GM12864 (cell line): Measurements from ENCODE around the gene ZNF654.
"Not testable (repeated sequence)": the region's sequence is repeated elsewhere in the genome, so short reads cannot be mapped to it uniquely, and the experiment has no call there.

Experiments used
- DNase-seq: peaks from one replicate; pipeline ENCODE4 v3.0.0-alpha.2; 2011; ENCODE audit warnings: low read depth
- H3K4me3 ChIP-seq: 2 replicates; pipeline ENCODE4 v1.5.1; 2011; ENCODE audit warnings: mild to moderate bottlenecking, low read depth, low read length, control low read depth
- CTCF ChIP-seq: IDR thresholded peaks from 2 replicates; pipeline ENCODE4 v1.5.1; 2011; ENCODE audit warnings: low read depth, mild to moderate bottlenecking, moderate library complexity, low read length, control low read depth, inconsistent platforms; ENCODE audit errors: missing control alignments

Gene ZNF654

GRCh38 chr3:88113311-88114162, 54.5 kb downstream of the ZNF654 start:
- peak; percentile 44 for DNase-seq
- no peak overlapping the region for H3K4me3 ChIP-seq
- peak; percentile 71 for TF ChIP-seq CTCF

GRCh38 chr3:88114878-88115549, 56.0 kb downstream of the ZNF654 start:
- no peak overlapping the region for H3K4me3 ChIP-seq
- no peak for DNase-seq
- no peak for TF ChIP-seq CTCF

- H3K4me3 ChIP-seq = no peak overlapping the region
- no peak for DNase-seq
- no peak for TF ChIP-seq CTCF
Observed at GRCh38 chr3:88117683-88118082, 58.6 kb downstream of the ZNF654 start.

- DNase-seq, H3K4me3 ChIP-seq: not testable (repeated sequence)
Observed at GRCh38 chr3:88118603-88119002, 59.5 kb downstream of the ZNF654 start.

GRCh38 chr3:88123526-88123925, 64.5 kb downstream of the ZNF654 start:
- H3K4me3 ChIP-seq = no peak overlapping the region
- no peak for DNase-seq
- no peak for TF ChIP-seq CTCF

- TF ChIP-seq CTCF = no peak
- DNase-seq = no peak
- H3K4me3 ChIP-seq = no peak overlapping the region
Observed at GRCh38 chr3:88131695-88132094, 72.6 kb downstream of the ZNF654 start.

GRCh38 chr3:88132894-88133293, 73.8 kb downstream of the ZNF654 start:
- no peak for DNase-seq
- no peak for TF ChIP-seq CTCF
- H3K4me3 ChIP-seq = no peak overlapping the region
